GM19023 (cell line): ENCODE measurements around the gene MSI2.

Experiments
- ATAC-seq: cut with Tn5 transposase; IDR thresholded peaks from one replicate; pipeline ENCODE4 v1.9.1; 2021; ENCODE audit warnings: mild to moderate bottlenecking, moderate library complexity; ENCODE audit not compliant: unreplicated experiment

Gene MSI2

GRCh38 chr17:57245786-57246185 is 10.5 kb upstream of the MSI2 start:
- ATAC-seq = no peak

GRCh38 chr17:57246257-57246656 is 10.1 kb upstream of the MSI2 start:
- ATAC-seq = no peak

- no peak for ATAC-seq
Measured at GRCh38 chr17:57247261-57247660, 9.1 kb upstream of the MSI2 start.

- ATAC-seq = no peak
Measured at GRCh38 chr17:57247913-57248312, 8.4 kb upstream of the MSI2 start.

- ATAC-seq = no peak
Measured at GRCh38 chr17:57249520-57249919, 6.8 kb upstream of the MSI2 start.

- ATAC-seq = no peak
Measured at GRCh38 chr17:57251211-57251787, 5.0 kb upstream of the MSI2 start.

GRCh38 chr17:57253362-57254065 is 2.8 kb upstream of the MSI2 start:
- no peak for ATAC-seq

GRCh38 chr17:57255182-57255775 is 1.0 kb upstream of the MSI2 start:
- no peak for ATAC-seq

- ATAC-seq = peak; percentile 22
Measured at GRCh38 chr17:57256708-57257112, 387 bp downstream of the MSI2 start.

GRCh38 chr17:57257195-57257894 is 1.0 kb downstream of the MSI2 start:
- no peak for ATAC-seq

GRCh38 chr17:57257895-57258851 is 1.9 kb downstream of the MSI2 start:
- ATAC-seq = no peak

- ATAC-seq = no peak
Measured at GRCh38 chr17:57259306-57259705, 3.0 kb downstream of the MSI2 start.

GRCh38 chr17:57259817-57260216 is 3.5 kb downstream of the MSI2 start:
- ATAC-seq = no peak

- ATAC-seq = no peak
Measured at GRCh38 chr17:57260325-57261083, 4.2 kb downstream of the MSI2 start.

- no peak for ATAC-seq
Measured at GRCh38 chr17:57261084-57261461, 4.8 kb downstream of the MSI2 start.

GRCh38 chr17:57262557-57262956 is 6.2 kb downstream of the MSI2 start:
- no peak for ATAC-seq

GRCh38 chr17:57264250-57264649 is 7.9 kb downstream of the MSI2 start:
- ATAC-seq = no peak

- no peak for ATAC-seq
Measured at GRCh38 chr17:57264776-57265175, 8.5 kb downstream of the MSI2 start.

- ATAC-seq = no peak
Measured at GRCh38 chr17:57266902-57267311, 10.6 kb downstream of the MSI2 start.

GRCh38 chr17:57268181-57268580 is 11.9 kb downstream of the MSI2 start:
- no peak for ATAC-seq
